ENCODE measurements around the gene ENTPD6.

GRCh38 chr20:25252686-25253421 is 57.3 kb downstream of the ENTPD6 start:
- TF ChIP-seq POLR2AphosphoS5 (IDR thresholded peaks at IDR 0.05; ENCODE audit: low read depth, low read length) (no peak), POLR2A (IDR thresholded peaks at IDR 0.05; ENCODE audit: low read depth, low read length) (no peak), TAF1 (IDR thresholded peaks at IDR 0.05; ENCODE audit: borderline replicate concordance, low read depth, low read length) (no peak)
